Measurements from ENCODE around the gene PPP2R5C. TPM values are rescaled to one million over a fixed set of nuclear protein-coding genes. Genes with fewer than 3 reads are reported as not detected.

PPP2R5C gene
- total RNA-seq, 1 donor = 114 TPM

DNA sequence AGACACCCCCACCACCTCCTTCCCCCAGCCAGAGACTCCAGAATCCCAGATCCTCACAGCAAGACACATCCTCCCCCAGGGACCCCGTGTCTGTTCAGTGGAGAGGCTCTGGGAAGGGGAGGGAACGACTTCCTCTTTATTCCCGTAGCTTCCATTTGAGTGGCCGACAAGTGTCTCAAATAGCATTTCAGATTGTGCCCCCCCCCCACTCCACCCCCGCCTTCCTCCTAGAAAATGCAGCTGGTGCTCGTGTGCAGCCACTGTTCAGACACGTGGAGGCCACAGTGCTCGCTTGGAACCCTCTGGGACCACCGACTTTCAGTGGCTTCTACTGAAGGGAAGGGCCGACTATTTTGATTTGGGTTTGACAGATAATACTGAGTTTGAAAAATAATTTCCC is 14.3 kb downstream of the PPP2R5C start:
- no peak for DNase-seq (ENCODE audit: low read depth)

DNA sequence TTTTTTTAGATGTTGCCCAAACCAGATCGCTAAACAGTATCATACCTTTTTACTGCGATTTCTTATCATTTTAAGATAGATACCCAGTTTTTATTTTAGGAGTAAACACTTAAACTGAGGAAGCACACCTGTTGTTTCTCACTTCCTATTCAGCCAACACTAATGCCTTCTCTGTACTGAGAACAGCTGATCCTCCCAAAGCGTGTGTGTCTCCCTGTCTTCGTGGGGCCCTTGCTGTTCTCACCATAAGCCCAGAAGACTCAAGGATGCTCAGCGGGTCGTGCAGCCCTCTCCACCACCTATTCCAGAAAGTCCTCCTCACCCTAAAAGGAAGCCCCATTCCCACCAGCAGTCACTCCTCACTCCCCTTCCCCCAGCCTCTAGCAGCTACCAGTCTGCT is 14.8 kb downstream of the PPP2R5C start:
- TF ChIP-seq, protein P1, sequence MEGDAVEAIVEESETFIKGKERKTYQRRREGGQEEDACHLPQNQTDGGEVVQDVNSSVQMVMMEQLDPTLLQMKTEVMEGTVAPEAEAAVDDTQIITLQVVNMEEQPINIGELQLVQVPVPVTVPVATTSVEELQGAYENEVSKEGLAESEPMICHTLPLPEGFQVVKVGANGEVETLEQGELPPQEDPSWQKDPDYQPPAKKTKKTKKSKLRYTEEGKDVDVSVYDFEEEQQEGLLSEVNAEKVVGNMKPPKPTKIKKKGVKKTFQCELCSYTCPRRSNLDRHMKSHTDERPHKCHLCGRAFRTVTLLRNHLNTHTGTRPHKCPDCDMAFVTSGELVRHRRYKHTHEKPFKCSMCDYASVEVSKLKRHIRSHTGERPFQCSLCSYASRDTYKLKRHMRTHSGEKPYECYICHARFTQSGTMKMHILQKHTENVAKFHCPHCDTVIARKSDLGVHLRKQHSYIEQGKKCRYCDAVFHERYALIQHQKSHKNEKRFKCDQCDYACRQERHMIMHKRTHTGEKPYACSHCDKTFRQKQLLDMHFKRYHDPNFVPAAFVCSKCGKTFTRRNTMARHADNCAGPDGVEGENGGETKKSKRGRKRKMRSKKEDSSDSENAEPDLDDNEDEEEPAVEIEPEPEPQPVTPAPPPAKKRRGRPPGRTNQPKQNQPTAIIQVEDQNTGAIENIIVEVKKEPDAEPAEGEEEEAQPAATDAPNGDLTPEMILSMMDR (IDR thresholded peaks at IDR 0.05; ENCODE audit: insufficient read depth, low read length) = no peak
- DNase-seq (ENCODE audit: low read depth) = no peak
- no peak overlapping the region for H3K4me3 ChIP-seq (ENCODE audit: low read depth, low read length)

More for the DNA sequence above, 14.3 kb downstream of the PPP2R5C start:
- TF ChIP-seq, protein P1 (IDR thresholded peaks at IDR 0.05; ENCODE audit: insufficient read depth, low read length) = no peak
- no peak overlapping the region for H3K4me3 ChIP-seq (ENCODE audit: low read depth, low read length)

DNA sequence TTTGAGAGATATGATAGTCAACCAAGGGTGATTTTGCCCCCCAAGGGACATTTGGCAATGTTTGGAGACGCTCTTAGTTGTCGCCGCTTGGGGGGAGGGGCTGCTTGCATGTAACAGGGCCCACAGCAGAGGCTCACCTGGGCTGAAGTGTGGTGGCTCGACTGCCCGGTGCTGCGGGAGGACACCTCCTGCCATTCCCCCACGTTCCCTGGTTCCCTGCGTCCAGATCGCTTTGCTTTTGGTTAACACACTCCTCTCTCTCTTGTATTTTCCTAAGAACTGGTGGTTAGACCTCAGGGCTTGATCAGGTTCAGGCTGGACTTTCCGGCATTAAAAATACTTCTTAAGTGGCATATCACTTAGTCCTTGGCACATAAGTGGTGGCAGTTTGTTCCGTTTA is 18.9 kb downstream of the PPP2R5C start:
- DNase-seq (ENCODE audit: low read depth) = no peak
- TF ChIP-seq, protein P1 (IDR thresholded peaks at IDR 0.05; ENCODE audit: insufficient read depth, low read length) = no peak
- no peak overlapping the region for H3K4me3 ChIP-seq (ENCODE audit: low read depth, low read length)

DNA sequence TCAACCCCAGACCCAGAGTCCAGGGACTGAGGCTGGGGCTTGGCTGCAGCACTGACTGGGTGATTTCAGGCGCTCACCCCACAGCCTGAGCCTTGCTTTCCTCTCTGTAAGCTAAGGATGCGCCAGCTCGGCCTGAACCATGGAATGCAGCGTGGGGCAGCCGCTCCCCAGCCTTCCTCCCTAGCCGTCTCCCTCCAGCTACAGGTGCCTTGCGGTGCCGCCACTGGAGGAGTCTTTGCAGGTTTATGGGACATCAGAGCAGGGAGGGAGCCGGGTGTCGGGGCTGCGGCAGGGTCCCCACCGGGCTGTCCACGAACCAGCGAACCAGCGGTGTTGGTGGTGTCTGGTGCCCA is 19.4 kb downstream of the PPP2R5C start:
- DNase-seq (ENCODE audit: low read depth) = no peak
- peak overlapping the region; percentile 28 for H3K4me3 ChIP-seq (ENCODE audit: low read depth, low read length)
- TF ChIP-seq, protein P1 (IDR thresholded peaks at IDR 0.05; ENCODE audit: insufficient read depth, low read length) = no peak

DNA sequence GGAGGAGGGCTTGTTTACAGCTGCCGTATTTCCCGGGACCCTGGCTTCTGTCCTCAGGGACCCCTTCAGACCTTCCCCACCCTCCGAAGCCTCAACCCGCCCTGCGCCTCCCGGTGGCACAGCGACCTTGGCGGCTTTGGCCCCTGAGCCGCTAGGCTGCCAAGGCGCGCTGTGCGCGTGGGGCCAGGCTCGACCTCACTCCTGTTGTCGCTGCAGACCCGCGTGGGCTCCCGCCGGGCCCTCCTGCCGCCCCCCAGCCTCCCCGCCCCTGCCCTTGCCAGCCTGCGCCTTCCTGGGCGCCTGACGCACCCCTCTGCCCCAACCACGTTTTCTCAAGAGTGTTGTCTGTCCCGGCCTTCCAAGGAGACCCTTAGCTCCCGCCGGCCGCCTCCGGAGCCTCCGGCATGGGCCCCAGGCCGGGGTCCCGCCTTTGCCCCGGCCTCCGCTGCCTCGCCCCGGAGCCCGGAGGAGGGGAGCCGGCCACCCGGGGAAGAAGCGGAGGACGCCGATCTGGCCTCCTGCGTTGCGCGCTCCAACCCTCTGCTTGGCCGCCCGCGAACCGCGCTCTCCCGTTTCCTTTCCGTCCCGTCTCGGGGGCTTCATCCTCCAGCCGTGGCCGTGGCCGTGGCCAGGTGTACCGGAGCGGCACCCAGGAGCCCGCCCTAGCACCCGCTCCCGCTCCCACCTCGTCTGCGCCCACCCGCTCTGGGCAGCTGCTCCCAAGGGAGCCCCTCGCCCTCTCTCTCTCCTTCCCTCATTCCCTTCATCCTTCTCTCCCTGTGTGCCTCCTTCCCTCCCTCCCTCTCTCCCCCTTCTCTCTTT is 19.9 kb downstream of the PPP2R5C start:
- H3K4me3 ChIP-seq (ENCODE audit: low read depth, low read length) = peak overlapping the region; percentile 60
- peak; percentile 12 for DNase-seq (ENCODE audit: low read depth)
- TF ChIP-seq, protein P1 (IDR thresholded peaks at IDR 0.05; ENCODE audit: insufficient read depth, low read length) = no peak

DNA sequence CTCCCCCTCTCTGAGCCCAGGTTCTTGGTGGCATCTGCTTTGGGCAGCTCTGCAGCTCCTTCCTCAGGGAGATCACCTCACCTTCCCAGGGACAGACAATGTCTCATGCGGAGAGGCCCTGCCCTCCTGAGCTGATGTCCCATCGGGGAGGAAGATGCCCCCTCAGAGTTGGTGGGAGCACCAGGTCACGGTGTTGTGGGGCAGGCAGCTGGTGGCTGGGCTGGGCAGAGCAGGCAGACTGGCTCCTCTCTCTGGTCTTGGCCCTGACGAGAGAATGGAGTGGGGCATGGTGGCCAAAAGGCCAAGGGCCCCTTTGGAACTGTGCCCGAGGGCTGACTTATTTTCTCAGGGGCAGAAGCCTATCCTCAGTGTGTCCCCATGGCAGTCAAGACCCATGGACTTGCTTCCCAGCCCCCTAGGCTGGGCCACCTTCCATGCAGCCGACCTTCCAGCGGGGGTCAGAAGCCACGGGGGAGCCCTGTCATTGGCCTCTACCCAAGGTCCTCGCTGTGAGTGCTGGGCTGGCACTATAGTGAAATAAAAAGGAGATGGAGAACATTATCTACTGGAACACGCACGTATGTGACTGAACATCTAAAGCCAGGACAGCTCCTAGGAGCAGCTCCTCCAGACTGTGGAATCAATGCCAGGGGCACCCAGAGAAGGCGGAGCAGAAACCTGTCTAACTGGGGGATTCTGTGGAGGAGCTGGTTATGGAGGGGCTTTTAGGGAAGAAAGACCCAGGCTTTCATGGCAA is 21.9 kb downstream of the PPP2R5C start:
- H3K4me3 ChIP-seq (ENCODE audit: low read depth, low read length) = no peak overlapping the region
- TF ChIP-seq, protein P1 (IDR thresholded peaks at IDR 0.05; ENCODE audit: insufficient read depth, low read length) = no peak
- DNase-seq (ENCODE audit: low read depth) = no peak

Data from fibroblast of the aortic adventitia (primary cell).